Memory B cell (primary cell): ENCODE results near the gene CGNL1.
A peak's percentile ranks its signal among the peaks of the same experiment; 100 is the strongest.

ENCODE experiments used
- ATAC-seq: fragments of 150-1000 bp; cut with Tn5 transposase; 2 replicates; pipeline ENCODE4 v1.10.0; 2021; ENCODE audit warnings: low read depth, mild to moderate bottlenecking, moderate library complexity
- DNase-seq, 2 donors: peaks; one replicate each; pipeline ENCODE4 v3.0.0; 2022; ENCODE audit warnings: low spot score in 2 of 2
- H3K27ac Mint-ChIP-seq: one replicate; pipeline ENCODE4 v1.8.0; 2022; ENCODE audit warnings: mild to moderate bottlenecking, moderate library complexity, mixed read lengths
- H3K27me3 Mint-ChIP-seq: one replicate; pipeline ENCODE4 v1.8.0; 2022; ENCODE audit warnings: mixed read lengths
- H3K36me3 Mint-ChIP-seq: one replicate; pipeline ENCODE4 v1.8.0; 2022; ENCODE audit warnings: mild to moderate bottlenecking, mixed read lengths
- H3K4me1 Mint-ChIP-seq: one replicate; pipeline ENCODE4 v1.8.0; 2022; ENCODE audit warnings: mixed read lengths
- H3K4me3 Mint-ChIP-seq: one replicate; pipeline ENCODE4 v1.8.0; 2022; ENCODE audit warnings: mild to moderate bottlenecking, moderate library complexity, mixed read lengths
- H3K9me3 Mint-ChIP-seq: one replicate; pipeline ENCODE4 v1.8.0; 2022; ENCODE audit warnings: mixed read lengths

CGNL1 gene

GRCh38 chr15:57363661-57364060 lies 12.6 kb upstream of the CGNL1 start:
- H3K4me1 Mint-ChIP-seq, result no peaks in the 10 kb centered on the region
- H3K27me3 Mint-ChIP-seq, result no peaks in the 10 kb centered on the region
- ATAC-seq (no peak), DNase-seq (no peak)
- no peak overlapping the region for H3K27ac Mint-ChIP-seq
- no peaks in the 10 kb centered on the region for H3K36me3 Mint-ChIP-seq
- H3K9me3 Mint-ChIP-seq, result no peaks in the 10 kb centered on the region
- no peak overlapping the region for H3K4me3 Mint-ChIP-seq

GRCh38 chr15:57364282-57365007 lies 11.9 kb upstream of the CGNL1 start:
- DNase-seq (no peak), ATAC-seq (peak; percentile 34)
- Mint-ChIP-seq H3K27me3 (no peaks in the 10 kb centered on the region), H3K36me3 (no peaks in the 10 kb centered on the region), H3K9me3 (no peaks in the 10 kb centered on the region), H3K4me1 (no peaks in the 10 kb centered on the region), H3K4me3 (no peak overlapping the region), H3K27ac (no peak overlapping the region)

GRCh38 chr15:57367556-57367955 lies 8.7 kb upstream of the CGNL1 start:
- H3K4me3 Mint-ChIP-seq, result no peak overlapping the region
- H3K4me1 Mint-ChIP-seq, result no peaks in the 10 kb centered on the region
- DNase-seq (no peak), ATAC-seq (no peak)
- no peaks in the 10 kb centered on the region for H3K9me3 Mint-ChIP-seq
- H3K27ac Mint-ChIP-seq, result no peak overlapping the region
- H3K36me3 Mint-ChIP-seq, result no peaks in the 10 kb centered on the region
- H3K27me3 Mint-ChIP-seq, result no peaks in the 10 kb centered on the region

- no peaks in the 10 kb centered on the region for H3K9me3 Mint-ChIP-seq
- H3K4me1 Mint-ChIP-seq, result peaks cover 2% of the 10 kb centered on the region
- H3K27me3 Mint-ChIP-seq, result peaks cover 18% of the 10 kb centered on the region
- no peaks in the 10 kb centered on the region for H3K36me3 Mint-ChIP-seq
- no peak for ATAC-seq
- no peak overlapping the region for H3K4me3 Mint-ChIP-seq
- H3K27ac Mint-ChIP-seq, result no peak overlapping the region
- DNase-seq, result no peak
Measured at GRCh38 chr15:57370929-57371328, 5.4 kb upstream of the CGNL1 start.

GRCh38 chr15:57373251-57373881 lies 2.9 kb upstream of the CGNL1 start:
- Mint-ChIP-seq H3K4me1 (peaks cover 5% of the 10 kb centered on the region), H3K27ac (no peak overlapping the region), H3K9me3 (no peaks in the 10 kb centered on the region), H3K4me3 (no peak overlapping the region), H3K27me3 (peaks cover 21% of the 10 kb centered on the region), H3K36me3 (no peaks in the 10 kb centered on the region)
- DNase-seq (no peak), ATAC-seq (no peak)

DNA sequence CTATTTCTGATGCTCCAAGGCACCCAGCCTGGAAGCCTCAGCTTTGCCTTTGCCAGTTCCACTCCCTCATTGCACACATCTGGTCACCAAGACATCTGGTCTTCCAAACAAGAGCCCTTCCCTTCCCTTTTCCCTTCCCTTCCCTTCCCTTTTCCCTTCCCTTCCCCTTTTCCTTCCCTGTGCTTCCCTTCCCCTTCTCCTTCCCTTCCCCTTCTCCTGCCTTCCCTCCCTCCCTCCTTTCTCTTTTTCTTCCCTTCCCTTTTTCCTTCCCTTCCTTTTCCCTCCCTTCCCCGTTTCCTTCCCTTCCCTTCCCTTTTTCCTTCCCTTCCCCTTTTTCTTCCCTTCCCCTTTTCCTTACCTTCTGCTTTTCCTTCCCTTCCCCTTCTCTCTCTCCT lies 2.4 kb upstream of the CGNL1 start:
- no peak for ATAC-seq
- Mint-ChIP-seq H3K36me3 (peaks cover 2% of the 10 kb centered on the region), H3K4me1 (peaks cover 5% of the 10 kb centered on the region), H3K9me3 (no peaks in the 10 kb centered on the region), H3K4me3 (no peak overlapping the region), H3K27me3 (peaks cover 23% of the 10 kb centered on the region), H3K27ac (no peak overlapping the region)
- DNase-seq, result no peak

DNA sequence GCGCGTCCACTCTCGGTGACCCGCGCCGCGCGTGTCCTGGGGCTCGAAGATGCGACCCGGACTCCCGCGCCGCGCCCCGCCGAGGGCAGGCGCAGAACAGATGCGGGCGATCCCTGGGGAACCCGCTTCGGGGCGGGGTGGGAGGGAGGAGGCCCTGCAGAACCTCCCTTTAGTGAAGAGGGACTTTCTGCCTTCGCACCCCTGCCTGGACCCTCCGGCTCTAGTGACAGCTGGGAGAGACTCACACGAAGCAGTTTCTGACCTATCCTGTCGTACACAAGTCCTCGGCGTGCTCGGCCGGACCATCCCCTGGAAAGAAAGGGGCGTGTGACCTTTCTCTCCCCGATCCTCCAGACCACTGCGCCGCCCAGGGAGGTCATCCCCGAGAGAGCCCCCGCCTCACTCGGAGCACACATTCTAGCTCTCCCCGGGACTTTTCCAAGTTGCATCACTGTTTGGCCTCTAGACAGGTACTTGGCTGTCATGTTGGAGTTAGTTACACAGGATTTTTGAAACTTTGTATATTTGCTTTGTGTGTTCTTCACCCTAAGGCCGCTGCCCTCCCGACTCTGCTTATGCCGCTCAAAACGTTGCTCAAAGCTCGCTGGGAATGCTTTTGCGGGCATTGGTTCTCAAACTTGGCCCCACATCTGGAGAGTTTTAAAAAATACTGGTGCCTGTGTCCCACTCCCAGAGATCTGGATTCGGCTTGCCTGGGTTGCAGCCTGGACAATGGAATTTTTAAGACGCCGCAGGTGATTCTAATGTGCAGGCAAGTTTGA lies 582 bp downstream of the CGNL1 start:
- Mint-ChIP-seq H3K4me1 (peaks cover 5% of the 10 kb centered on the region), H3K27me3 (peaks cover 29% of the 10 kb centered on the region), H3K4me3 (peak overlapping the region; percentile 59), H3K27ac (no peak overlapping the region), H3K9me3 (no peaks in the 10 kb centered on the region), H3K36me3 (peaks cover 2% of the 10 kb centered on the region)
- DNase-seq (peak in 1 of 2 donors; percentile 31), ATAC-seq (peak; percentile 76)

DNA sequence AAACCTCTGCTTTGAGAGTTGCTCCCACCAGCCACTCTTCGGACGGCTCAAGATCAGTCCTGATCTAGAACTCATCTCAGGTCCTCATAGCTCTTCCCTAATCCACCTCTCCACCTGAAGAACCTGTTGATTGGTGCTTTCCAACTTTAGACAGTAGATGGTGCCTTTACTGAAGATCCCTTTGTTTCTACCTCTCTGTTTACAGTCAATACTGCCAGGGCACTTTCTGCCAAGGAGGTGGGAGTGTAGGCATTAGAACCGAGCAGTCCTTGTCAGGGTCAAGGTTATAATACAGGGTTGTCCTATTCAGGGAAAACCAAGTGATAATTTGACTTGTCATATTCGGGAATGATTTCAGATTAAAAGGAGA lies 1.2 kb downstream of the CGNL1 start:
- Mint-ChIP-seq H3K27ac (no peak overlapping the region), H3K36me3 (peaks cover 2% of the 10 kb centered on the region), H3K4me1 (peaks cover 5% of the 10 kb centered on the region), H3K4me3 (peak overlapping the region; percentile 59), H3K9me3 (no peaks in the 10 kb centered on the region), H3K27me3 (peaks cover 32% of the 10 kb centered on the region)
- DNase-seq, result no peak
- no peak for ATAC-seq

DNA sequence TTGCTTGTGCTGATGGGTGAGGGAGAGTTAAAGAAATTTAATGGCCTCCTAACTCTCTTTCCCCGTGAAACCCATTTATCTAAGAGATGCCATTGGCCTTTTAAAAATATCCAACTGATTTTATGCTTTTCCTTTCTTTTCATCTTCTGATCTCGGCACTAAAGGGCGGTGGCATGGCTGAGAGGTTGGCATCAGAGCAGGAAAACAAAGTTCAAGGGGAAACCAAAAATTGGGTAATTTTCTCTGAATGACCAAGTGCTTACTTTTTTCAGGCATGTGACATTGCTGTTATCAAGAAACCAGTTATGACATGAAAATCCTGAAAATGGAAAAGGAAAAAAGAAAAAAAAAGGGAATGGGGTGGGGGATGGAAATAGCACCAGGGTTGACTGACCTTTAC lies 3.2 kb downstream of the CGNL1 start:
- DNase-seq, result no peak
- ATAC-seq, result no peak
- peaks cover 25% of the 10 kb centered on the region for H3K27me3 Mint-ChIP-seq
- peaks cover 5% of the 10 kb centered on the region for H3K4me1 Mint-ChIP-seq
- H3K36me3 Mint-ChIP-seq, result peaks cover 3% of the 10 kb centered on the region
- H3K27ac Mint-ChIP-seq, result no peak overlapping the region
- no peak overlapping the region for H3K4me3 Mint-ChIP-seq
- H3K9me3 Mint-ChIP-seq, result no peaks in the 10 kb centered on the region

DNA sequence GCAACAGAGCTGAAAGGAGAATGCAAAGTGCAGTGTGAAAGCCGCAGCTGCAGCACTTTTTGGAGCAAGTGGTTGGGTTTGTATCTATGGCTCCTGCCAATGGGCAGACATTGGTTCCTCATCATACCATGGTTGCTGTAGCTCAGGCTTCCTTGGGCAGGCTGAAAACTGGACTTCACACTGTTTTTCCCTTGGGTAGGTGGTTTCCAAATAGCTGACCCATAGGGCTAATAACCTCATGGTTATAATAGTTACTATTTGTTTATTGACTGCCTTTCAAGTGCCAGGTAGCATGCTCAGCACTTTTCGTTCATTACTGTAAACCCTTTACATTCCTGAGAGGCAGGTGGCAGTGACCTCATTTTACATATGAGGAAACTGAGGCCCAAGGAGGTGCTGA lies 4.5 kb downstream of the CGNL1 start:
- Mint-ChIP-seq H3K27ac (no peak overlapping the region), H3K36me3 (peaks cover 3% of the 10 kb centered on the region), H3K4me3 (no peak overlapping the region), H3K9me3 (no peaks in the 10 kb centered on the region), H3K4me1 (peaks cover 4% of the 10 kb centered on the region), H3K27me3 (peaks cover 18% of the 10 kb centered on the region)
- DNase-seq (no peak), ATAC-seq (no peak)

DNA sequence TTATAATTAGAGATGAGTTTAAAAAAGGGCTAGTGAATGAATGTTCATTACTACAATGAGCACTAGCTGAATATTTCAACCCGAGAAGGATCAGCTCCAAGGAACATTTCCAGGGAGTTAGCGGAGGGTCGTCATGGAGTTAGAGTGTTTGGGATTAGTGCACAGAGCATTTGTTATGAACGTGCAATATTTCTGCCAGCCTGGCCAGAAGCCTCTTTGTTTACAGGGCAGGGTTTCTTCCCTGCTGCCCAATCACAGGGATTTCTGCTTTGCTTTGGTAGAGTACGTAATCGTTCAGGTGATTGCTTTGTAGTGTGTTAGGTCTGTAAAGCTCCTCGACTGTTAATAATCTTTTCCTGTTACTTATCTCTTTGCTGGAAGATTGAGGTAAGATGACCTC lies 5.9 kb downstream of the CGNL1 start:
- ATAC-seq, result no peak
- Mint-ChIP-seq H3K27ac (no peak overlapping the region), H3K4me1 (peaks cover 3% of the 10 kb centered on the region), H3K9me3 (no peaks in the 10 kb centered on the region), H3K4me3 (no peak overlapping the region), H3K36me3 (peaks cover 3% of the 10 kb centered on the region), H3K27me3 (peaks cover 16% of the 10 kb centered on the region)
- no peak for DNase-seq

DNA sequence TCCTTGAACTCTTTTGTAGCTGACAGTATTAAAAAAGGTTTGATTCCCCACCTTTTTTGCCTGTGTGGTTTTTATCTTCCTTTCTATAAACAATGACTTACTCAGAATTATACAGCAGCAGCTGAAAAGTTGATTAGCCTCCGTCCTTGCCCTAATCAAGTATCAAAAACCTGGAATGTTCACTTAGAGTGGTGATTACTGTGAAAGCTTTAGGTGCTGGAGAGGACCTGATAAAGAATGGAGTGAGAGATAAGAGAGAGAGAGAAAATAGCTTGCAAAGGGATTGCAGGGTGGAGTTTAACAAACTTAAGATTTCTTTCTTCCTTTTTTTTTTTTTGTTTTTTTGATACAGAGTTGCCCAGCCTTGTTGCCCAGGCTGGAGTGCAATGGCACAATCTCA lies 6.7 kb downstream of the CGNL1 start:
- DNase-seq (no peak), ATAC-seq (no peak)
- H3K27me3 Mint-ChIP-seq, result peaks cover 15% of the 10 kb centered on the region
- H3K4me3 Mint-ChIP-seq, result no peak overlapping the region
- H3K4me1 Mint-ChIP-seq, result no peaks in the 10 kb centered on the region
- peaks cover 3% of the 10 kb centered on the region for H3K36me3 Mint-ChIP-seq
- no peak overlapping the region for H3K27ac Mint-ChIP-seq
- H3K9me3 Mint-ChIP-seq, result no peaks in the 10 kb centered on the region

DNA sequence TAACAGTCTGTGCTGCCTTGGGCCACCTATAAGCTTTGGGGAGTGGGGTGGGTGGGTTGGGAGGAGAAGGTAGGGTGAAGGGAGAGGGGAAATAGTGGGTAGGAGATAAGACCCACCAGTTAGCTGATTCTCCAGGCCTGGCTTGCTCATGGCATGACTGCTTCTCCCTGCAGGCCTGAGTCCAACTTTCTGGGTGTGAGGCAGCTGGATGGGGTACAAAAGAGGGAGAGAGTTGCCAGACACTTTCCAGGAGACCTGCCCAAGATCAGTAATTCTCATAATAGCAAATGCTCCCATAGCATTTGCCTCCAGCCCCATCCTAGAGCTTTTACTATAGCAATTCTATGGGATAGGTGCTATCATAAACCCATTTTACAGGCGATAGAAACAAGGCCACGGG lies 7.7 kb downstream of the CGNL1 start:
- Mint-ChIP-seq H3K9me3 (no peaks in the 10 kb centered on the region), H3K27me3 (peaks cover 11% of the 10 kb centered on the region), H3K4me1 (no peaks in the 10 kb centered on the region), H3K4me3 (no peak overlapping the region), H3K36me3 (peaks cover 2% of the 10 kb centered on the region), H3K27ac (no peak overlapping the region)
- DNase-seq, result no peak
- no peak for ATAC-seq

- H3K27ac Mint-ChIP-seq, result no peak overlapping the region
- ATAC-seq (no peak), DNase-seq (no peak)
- peaks cover 13% of the 10 kb centered on the region for H3K27me3 Mint-ChIP-seq
- peaks cover 2% of the 10 kb centered on the region for H3K36me3 Mint-ChIP-seq
- no peaks in the 10 kb centered on the region for H3K4me1 Mint-ChIP-seq
- H3K9me3 Mint-ChIP-seq, result no peaks in the 10 kb centered on the region
- H3K4me3 Mint-ChIP-seq, result no peak overlapping the region
Measured at GRCh38 chr15:57384816-57385215, 8.5 kb downstream of the CGNL1 start.
